GM21529 (cell line): Measurements from ENCODE around the gene SH3PXD2B.
"Not testable (repeated sequence)": the region's sequence is repeated elsewhere in the genome, so short reads cannot be mapped to it uniquely, and the experiment has no call there.

Experiments
- ATAC-seq: cut with Tn5 transposase; IDR thresholded peaks from one replicate; pipeline ENCODE4 v1.9.1; 2021; ENCODE audit not compliant: unreplicated experiment

The SH3PXD2B gene

DNA sequence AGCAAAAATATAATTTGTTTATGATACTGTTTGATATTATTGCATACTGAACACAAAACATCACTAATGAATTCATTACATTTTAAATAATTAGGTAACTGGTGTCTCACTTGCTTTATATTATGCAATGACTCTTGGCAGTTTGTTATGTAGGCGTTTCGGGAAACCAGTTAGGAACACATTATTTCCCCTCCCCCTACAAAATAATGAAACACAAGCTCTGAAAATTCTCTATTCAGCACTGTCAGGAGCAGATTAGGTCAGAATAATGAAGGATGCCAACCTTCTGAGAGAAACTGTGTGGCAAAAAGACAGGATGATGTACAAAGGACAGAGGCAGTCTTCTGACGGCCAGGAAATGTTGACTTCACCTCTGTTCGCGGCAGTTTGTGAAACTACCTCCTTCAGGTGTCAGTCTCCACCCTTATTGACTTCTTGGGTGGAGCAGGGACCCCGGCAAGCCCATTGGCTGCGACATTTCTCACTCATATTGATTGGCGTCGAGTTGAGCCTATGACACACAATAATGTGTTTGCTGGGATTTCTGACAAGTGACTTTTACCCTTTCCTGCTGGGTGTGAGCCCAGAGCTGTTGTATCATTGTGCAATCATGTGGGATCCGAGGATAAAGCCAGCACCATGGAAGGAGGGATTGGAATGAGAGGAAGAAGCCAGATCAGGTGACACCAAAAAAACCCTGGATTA, 33.9 kb downstream of the SH3PXD2B start:
- ATAC-seq = no peak

GRCh38 chr5:172418862-172419814, 35.2 kb downstream of the SH3PXD2B start:
- no peak for ATAC-seq

GRCh38 chr5:172417983-172418630, 36.2 kb downstream of the SH3PXD2B start:
- no peak for ATAC-seq

DNA sequence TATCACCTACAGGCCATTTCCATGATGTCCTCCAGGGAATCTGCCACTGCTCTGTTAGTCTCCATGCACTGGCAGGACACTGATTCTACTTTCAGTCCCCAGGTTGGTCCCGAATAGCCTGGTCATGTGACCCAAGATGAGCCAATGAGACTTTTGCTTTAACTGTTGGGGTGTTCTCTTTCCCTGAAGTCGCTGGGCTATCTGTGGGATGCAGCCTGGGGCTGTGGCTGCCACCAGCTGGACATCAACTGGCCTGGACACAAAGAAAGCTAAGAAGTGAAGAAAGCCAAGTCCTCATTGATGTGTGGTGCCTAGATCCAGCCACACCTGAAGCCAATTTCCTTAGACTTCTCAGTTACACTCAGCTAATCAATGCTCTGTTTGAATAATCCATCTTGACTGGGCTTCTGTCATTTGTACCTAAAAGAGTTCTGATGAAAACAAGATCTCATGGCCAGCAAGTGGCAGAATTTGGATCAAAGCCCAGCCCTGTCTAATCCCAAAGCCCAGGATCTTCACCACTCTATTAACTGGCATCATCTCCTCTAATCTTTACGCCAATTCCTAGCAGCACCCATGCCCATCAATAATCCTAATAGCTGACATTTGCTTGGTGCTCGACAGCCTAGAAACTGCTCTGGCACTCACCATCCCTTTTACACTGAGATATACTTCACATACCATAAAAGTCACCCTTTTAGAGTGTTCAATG, 37.0 kb downstream of the SH3PXD2B start:
- no peak for ATAC-seq

DNA sequence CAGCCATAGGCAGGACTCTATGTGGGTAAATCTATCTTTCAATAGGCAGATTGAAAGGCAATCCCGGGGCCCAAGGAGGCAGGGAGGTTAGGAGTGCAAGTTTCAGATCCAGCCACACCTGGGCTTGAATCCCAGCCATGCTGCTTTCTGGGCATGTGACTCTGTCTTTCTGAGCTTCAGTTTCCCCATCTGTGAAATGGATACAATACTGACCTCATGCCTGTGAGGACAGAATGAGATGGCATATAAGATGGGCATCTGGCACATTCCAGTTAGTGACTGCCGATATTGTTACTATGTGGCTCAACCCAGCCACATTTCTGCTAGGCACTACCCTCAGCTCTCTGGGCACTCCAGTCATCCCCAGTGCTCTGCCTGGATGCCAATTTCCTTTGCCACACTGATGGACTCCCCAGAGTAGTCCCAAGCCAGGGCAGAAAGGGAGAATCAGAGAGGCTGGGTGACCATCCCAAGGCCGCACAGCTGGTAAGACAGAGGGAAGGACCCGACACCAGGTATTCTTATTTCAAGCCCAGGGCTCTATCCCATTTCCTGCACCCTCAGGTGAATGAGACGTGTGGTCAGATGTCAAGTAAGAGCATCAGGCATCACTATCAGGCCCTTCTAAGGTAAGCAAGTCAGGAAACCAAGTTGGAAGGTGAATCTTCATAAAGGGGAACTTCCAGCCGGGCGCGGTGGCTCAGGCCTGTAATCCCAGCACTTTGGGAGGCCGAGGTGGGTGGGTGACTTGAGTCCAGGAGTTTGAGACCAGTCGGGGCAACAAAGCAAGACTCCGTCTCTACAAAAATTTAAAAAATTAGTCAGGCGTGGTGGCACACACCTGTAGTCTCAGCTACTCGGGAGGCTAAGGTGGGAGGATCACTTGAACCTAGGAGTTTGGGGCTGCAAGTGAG, 38.7 kb downstream of the SH3PXD2B start:
- no peak for ATAC-seq

DNA sequence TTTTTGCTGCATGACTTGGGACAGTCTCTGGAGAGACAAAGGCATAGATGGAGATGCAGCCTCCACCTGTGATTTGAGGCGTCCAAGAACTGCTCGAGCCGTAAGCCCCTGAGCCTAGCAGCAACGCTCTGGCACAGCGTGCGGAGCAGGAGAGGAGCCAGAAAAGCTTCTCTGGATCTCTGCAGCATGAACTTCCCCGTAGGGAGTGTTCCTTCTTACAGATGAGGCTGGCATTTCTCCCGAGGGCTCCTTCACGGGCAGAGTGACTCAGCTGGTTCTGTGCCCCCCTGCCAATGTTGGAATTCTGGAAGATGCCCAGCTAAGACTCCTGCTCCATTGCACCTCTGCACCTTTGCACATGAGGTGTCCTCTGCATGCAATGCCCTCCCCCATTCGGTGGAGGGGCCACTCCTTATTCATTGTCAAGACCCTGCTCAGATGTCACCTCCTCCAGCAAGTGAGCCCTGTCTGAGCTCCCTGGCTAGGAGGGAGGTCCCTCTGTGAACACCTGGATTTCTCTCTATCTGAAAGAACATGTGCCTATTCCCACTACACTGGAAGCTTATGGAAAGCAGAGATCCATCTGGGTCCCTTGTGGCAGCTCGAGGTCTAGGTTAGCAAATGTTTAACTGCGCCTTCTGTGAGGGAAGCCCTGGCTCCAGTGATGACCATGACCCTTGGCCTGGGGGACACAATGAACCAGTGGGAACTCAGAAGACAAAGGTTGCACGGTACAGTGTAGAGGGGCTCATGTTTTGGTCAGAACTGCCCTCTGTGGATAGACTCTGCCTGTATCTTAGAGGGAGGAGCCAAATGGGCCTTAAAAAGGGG, 39.6 kb downstream of the SH3PXD2B start:
- ATAC-seq = no peak

- ATAC-seq = no peak
Measured at GRCh38 chr5:172413601-172414171, 40.6 kb downstream of the SH3PXD2B start.

- ATAC-seq = no peak
Measured at GRCh38 chr5:172412724-172413286, 41.5 kb downstream of the SH3PXD2B start.

- ATAC-seq = no peak
Measured at GRCh38 chr5:172411484-172412072, 42.7 kb downstream of the SH3PXD2B start.

- ATAC-seq = no peak
Measured at GRCh38 chr5:172410662-172411483, 43.5 kb downstream of the SH3PXD2B start.

GRCh38 chr5:172410160-172410559, 44.2 kb downstream of the SH3PXD2B start:
- no peak for ATAC-seq

DNA sequence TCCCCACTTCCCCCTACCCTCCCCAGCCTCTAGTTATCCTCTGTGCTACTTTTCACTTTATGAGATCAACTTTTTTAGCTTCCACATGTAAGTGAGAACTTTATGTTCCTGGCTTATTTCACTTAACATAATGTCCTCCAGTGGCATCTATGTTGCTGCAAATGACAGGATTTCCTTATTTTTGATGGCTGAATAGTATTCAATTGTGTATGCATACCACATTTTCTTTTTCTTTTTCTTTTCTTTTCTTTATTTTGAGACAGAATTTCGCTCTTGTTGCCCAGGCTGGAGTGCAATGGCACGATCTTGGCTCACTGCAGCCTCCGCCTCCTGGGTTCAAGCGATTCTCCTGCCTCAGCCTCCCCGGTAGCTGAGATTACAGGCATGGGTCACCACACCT, 44.8 kb downstream of the SH3PXD2B start:
- ATAC-seq = not testable (repeated sequence)

DNA sequence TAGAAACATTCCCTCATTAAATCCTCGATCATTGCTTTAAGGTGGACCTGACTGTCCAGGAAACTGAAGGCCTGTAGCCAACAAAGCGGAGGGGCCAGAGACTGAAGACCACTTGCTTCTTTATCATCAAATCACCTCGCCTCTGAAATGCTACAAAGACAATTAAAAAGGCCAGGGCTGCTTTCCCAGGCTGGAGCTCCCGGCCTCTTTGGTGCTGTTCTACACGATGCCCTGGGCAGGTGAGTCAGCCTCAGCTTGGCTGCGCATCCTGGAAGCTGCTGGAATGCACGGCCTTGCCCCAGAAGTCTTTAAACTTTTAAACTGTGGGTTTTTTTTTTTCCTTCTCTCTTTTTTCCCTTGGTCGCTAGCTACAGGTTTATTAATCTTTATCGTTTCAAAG, 46.5 kb downstream of the SH3PXD2B start:
- ATAC-seq = no peak

DNA sequence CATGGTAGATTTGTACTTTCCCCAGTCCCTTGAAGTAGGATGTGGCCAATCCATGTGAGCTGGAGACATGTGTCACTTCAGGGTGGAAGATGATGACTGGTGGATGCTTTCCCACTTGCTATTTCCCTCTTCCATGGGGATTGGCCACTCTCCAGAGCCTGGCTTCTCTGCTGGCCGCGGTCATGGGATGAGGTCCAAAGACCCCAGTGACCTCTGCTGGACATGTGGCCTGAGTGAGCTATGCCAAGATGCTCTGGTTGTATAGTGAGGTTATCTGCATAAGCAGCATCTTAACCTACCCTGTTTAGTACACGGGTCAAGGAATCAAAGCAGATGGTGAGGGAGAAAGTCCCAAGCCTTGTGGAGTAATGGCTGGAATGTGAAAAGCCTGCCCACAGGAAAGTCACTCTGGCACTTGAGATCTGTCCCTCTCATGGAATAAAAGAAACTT, 47.1 kb downstream of the SH3PXD2B start:
- no peak for ATAC-seq

- ATAC-seq = no peak
Measured at GRCh38 chr5:172405226-172406107, 48.9 kb downstream of the SH3PXD2B start.

DNA sequence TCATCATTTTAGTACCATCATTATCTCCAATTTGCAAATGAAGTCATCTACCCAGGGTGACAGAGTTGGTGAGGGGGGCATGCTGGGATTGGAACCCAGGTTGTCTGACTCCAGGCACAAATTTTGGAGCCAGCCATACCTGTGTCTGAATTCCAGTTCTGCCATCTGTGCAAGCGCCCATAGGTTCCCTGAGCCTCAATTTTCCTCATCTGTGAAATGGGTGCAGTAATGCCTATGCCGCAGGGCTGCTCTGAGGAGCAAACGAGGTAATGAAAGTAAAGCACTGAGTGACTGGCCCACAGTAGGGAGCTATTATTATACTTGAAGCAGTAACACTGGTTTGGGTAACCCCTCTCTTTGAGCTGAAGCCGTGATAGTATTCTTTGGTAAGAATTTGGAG, 49.6 kb downstream of the SH3PXD2B start:
- no peak for ATAC-seq
